Hepatocyte (in vitro differentiated cells): Measurements from ENCODE around the gene GABARAPL1. TPM values are rescaled to one million over a fixed set of nuclear protein-coding genes. Genes with fewer than 3 reads are reported as not detected.

Experiments
- DNase-seq: peaks from one replicate; pipeline ENCODE4 v3.0.0-alpha.2; 2016; ENCODE audit warnings: low spot score
- H2AFZ ChIP-seq: fragments of 200-600 bp; sonication (generic); 2 replicates; pipeline ENCODE4 v1.6.0; 2016; ENCODE audit warnings: antibody characterized with exemption, mild to moderate bottlenecking
- H3K27ac ChIP-seq: fragments of 200-600 bp; sonication (generic); 2 replicates; pipeline ENCODE4 v1.5.1; 2016; ENCODE audit warnings: mild to moderate bottlenecking
- H3K27me3 ChIP-seq: fragments of 200-600 bp; sonication (generic); 2 replicates; pipeline ENCODE4 v1.6.1; 2016
- H3K36me3 ChIP-seq: fragments of 200-600 bp; sonication (generic); replicated peaks from 2 replicates; pipeline ENCODE4 v1.5.1; 2016; ENCODE audit warnings: low read depth; ENCODE audit not compliant: insufficient read depth
- H3K4me1 ChIP-seq: fragments of 200-600 bp; sonication (generic); 2 replicates; pipeline ENCODE4 v1.5.1; 2016; ENCODE audit warnings: mild to moderate bottlenecking, moderate library complexity; ENCODE audit not compliant: insufficient read depth
- H3K4me2 ChIP-seq: fragments of 200-600 bp; sonication (generic); 2 replicates; pipeline ENCODE4 v1.6.0; 2016
- H3K4me3 ChIP-seq: fragments of 200-600 bp; sonication (generic); 2 replicates; pipeline ENCODE4 v1.5.1; 2016; ENCODE audit warnings: mild to moderate bottlenecking
- H3K79me2 ChIP-seq: fragments of 200-600 bp; sonication (generic); 2 replicates; pipeline ENCODE4 v1.6.0; 2017; ENCODE audit warnings: mild to moderate bottlenecking
- H3K9me2 ChIP-seq: fragments of 200-600 bp; sonication (generic); replicated peaks from 2 replicates; pipeline ENCODE4 v1.6.0; 2017; ENCODE audit warnings: mild to moderate bottlenecking; ENCODE audit not compliant: insufficient read depth
- H3K9me3 ChIP-seq: fragments of 200-600 bp; sonication (generic); 2 replicates; pipeline ENCODE4 v1.5.1; 2016; ENCODE audit warnings: low read depth, mild to moderate bottlenecking
- H4K20me1 ChIP-seq: fragments of 200-600 bp; sonication (generic); 2 replicates; pipeline ENCODE4 v1.6.0; 2016; ENCODE audit warnings: mild to moderate bottlenecking; ENCODE audit not compliant: insufficient read depth, poor library complexity, severe bottlenecking
- CTCF ChIP-seq: fragments of 200-600 bp; sonication (generic); IDR thresholded peaks from 2 replicates; pipeline ENCODE4 v1.5.1; 2016; ENCODE audit warnings: antibody characterized with exemption, mild to moderate bottlenecking; ENCODE audit not compliant: poor library complexity
- EZH2 ChIP-seq: fragments of 200-600 bp; sonication (generic); IDR thresholded peaks from 2 replicates; pipeline ENCODE4 v1.6.1; 2016; ENCODE audit warnings: antibody characterized with exemption, mild to moderate bottlenecking, borderline replicate concordance
- EZH2phosphoT487 ChIP-seq: fragments of 200-600 bp; sonication (generic); IDR thresholded peaks from one replicate; pipeline ENCODE4 v1.6.1; 2018; ENCODE audit warnings: antibody characterized with exemption, mild to moderate bottlenecking, low read depth, moderate library complexity; ENCODE audit not compliant: unreplicated experiment, severe bottlenecking
- WGBS: methylation state at CpG from one replicate; pipeline ENCODE4 v1.1.6; 2016; ENCODE audit warnings: low lambda C conversion rate; ENCODE audit errors: missing lambda C conversion rate; 5-methylcytosine and 5-hydroxymethylcytosine counted together
- polyA plus RNA-seq: library from polyadenylated mRNA; unstranded; fragments of >200 nt; fragmentation: Nextera tagmentation; extraction: Ambion mirVana; gene quantifications from 2 replicates; pipeline ENCODE4 v1.2.1, GENCODE V29; 2016
- total RNA-seq: library from RNA; depleted of rRNA; stranded (reverse); fragments of >200 nt; gene quantifications from 2 replicates; pipeline ENCODE4 v1.2.3, GENCODE V29; 2014

Gene GABARAPL1
- total and polyA plus RNA-seq, 2 experiments from 2014 or later = 77.7 to 93.5 TPM

GRCh38 chr12:10174986-10175614 lies 37.6 kb upstream of the GABARAPL1 start:
- no peak overlapping the region for H3K4me2 ChIP-seq
- H3K9me2 ChIP-seq = no peaks in the 10 kb centered on the region
- H3K4me1 ChIP-seq = no peaks in the 10 kb centered on the region
- TF ChIP-seq EZH2 = no peak
- TF ChIP-seq CTCF = no peak
- no peak for TF ChIP-seq EZH2phosphoT487
- H4K20me1 ChIP-seq = no peaks in the 10 kb centered on the region
- no peaks in the 10 kb centered on the region for H3K36me3 ChIP-seq
- no peak for DNase-seq
- no peaks in the 10 kb centered on the region for H3K9me3 ChIP-seq
- peak overlapping the region; percentile 73 for H3K27ac ChIP-seq
- H3K4me3 ChIP-seq = no peak overlapping the region
- 77% methylated on average over 2 of the region's 2 CpGs for WGBS
- no peaks in the 10 kb centered on the region for H3K27me3 ChIP-seq
- no peak overlapping the region for H2AFZ ChIP-seq
- H3K79me2 ChIP-seq = no peaks in the 10 kb centered on the region

- peak overlapping the region; percentile 73 for H3K27ac ChIP-seq
- no peaks in the 10 kb centered on the region for H3K36me3 ChIP-seq
- H3K9me3 ChIP-seq = no peaks in the 10 kb centered on the region
- no peaks in the 10 kb centered on the region for H3K27me3 ChIP-seq
- TF ChIP-seq CTCF = no peak
- TF ChIP-seq EZH2phosphoT487 = no peak
- TF ChIP-seq EZH2 = no peak
- no peaks in the 10 kb centered on the region for H3K9me2 ChIP-seq
- DNase-seq = peak; percentile 63
- no peaks in the 10 kb centered on the region for H3K79me2 ChIP-seq
- no peak overlapping the region for H2AFZ ChIP-seq
- no peaks in the 10 kb centered on the region for H3K4me1 ChIP-seq
- H4K20me1 ChIP-seq = no peaks in the 10 kb centered on the region
- WGBS = 71% methylated on average over 5 of the region's 5 CpGs
- no peak overlapping the region for H3K4me2 ChIP-seq
- no peak overlapping the region for H3K4me3 ChIP-seq
Observed at GRCh38 chr12:10175846-10176636, 36.6 kb upstream of the GABARAPL1 start.

GRCh38 chr12:10178821-10179220 lies 33.9 kb upstream of the GABARAPL1 start, which contains the start of gene TMEM52B:
Gene TMEM52B, plus strand, starts transcription at chr12:10179032. Its CDS starts 543 bp downstream, at chr12:10179575.
- Histone ChIP-seq H3K36me3 (no peaks in the 10 kb centered on the region), H3K27ac (no peak within 1 kb of the TSS), H3K4me3 (no peak within 1 kb of the TSS), H3K4me1 (no peaks in the 10 kb centered on the region), H3K9me2 (no peaks in the 10 kb centered on the region), H3K4me2 (no peak within 1 kb of the TSS), H3K9me3 (no peaks in the 10 kb centered on the region), H4K20me1 (no peaks in the 10 kb centered on the region), H2AFZ (no peak within 1 kb of the TSS), H3K79me2 (no peaks in the 10 kb centered on the region), H3K27me3 (no peaks in the 10 kb centered on the region)
- no peak for TF ChIP-seq EZH2phosphoT487
- no peak for TF ChIP-seq CTCF
- no peak for TF ChIP-seq EZH2
- DNase-seq = no peak
- 70% methylated on average over 4 of the region's 4 CpGs for WGBS
